GM12872 (cell line): ENCODE results near the gene DCDC2.

Source experiments
- CTCF ChIP-seq: IDR thresholded peaks from 3 replicates; pipeline ENCODE4 v1.5.1; 2011; ENCODE audit warnings: low read depth, mild to moderate bottlenecking, low read length, moderate library complexity; ENCODE audit not compliant: insufficient read depth

The DCDC2 gene

GRCh38 chr6:24194978-24195700 lies 162.7 kb downstream of the DCDC2 start:
- no peak for TF ChIP-seq CTCF

- TF ChIP-seq CTCF: no peak
Measured at GRCh38 chr6:24193364-24193763, 164.5 kb downstream of the DCDC2 start.

- no peak for TF ChIP-seq CTCF
Measured at GRCh38 chr6:24191346-24191745, 166.5 kb downstream of the DCDC2 start.

- TF ChIP-seq CTCF: no peak
Measured at GRCh38 chr6:24188578-24189080, 169.2 kb downstream of the DCDC2 start.

GRCh38 chr6:24187965-24188577 lies 169.8 kb downstream of the DCDC2 start:
- TF ChIP-seq CTCF: no peak

- TF ChIP-seq CTCF: no peak
Measured at GRCh38 chr6:24186349-24186748, 171.5 kb downstream of the DCDC2 start.

- no peak for TF ChIP-seq CTCF
Measured at GRCh38 chr6:24183584-24183983, 174.3 kb downstream of the DCDC2 start.
